Subcutaneous adipose tissue (tissue), 4 donors: Measurements from ENCODE around the gene CHCHD3. TPM values are rescaled to one million over a fixed set of nuclear protein-coding genes. Genes with fewer than 3 reads are reported as not detected.

Experiments
- CTCF ChIP-seq: fragments of 450-650 bp; IDR thresholded peaks from one replicate; pipeline ENCODE4 v1.5.1; 2016; ENCODE audit warnings: low read depth, mild to moderate bottlenecking, control low read depth, antibody characterized with exemption, moderate library complexity
- total RNA-seq, 4 donors: library from RNA; depleted of rRNA; stranded (reverse); fragments of >200 nt; gene quantifications; one replicate each; pipeline ENCODE4 v1.1.0, GENCODE V29; 2016

CHCHD3 gene
- total RNA-seq, 4 donors from 2014 or later, result 44.9 to 69.7 (median 55.8) TPM

GRCh38 chr7:132969520-132969919, 112.4 kb downstream of the CHCHD3 start:
- no peak for TF ChIP-seq CTCF

- TF ChIP-seq CTCF, result no peak
These were observed 115.0 kb downstream of the CHCHD3 start for GRCh38 chr7:132966754-132967469.

- TF ChIP-seq CTCF, result no peak
These were observed 115.9 kb downstream of the CHCHD3 start for GRCh38 chr7:132965951-132966350.

GRCh38 chr7:132964876-132965275, 117.0 kb downstream of the CHCHD3 start:
- TF ChIP-seq CTCF, result no peak

- TF ChIP-seq CTCF, result no peak
These were observed 122.0 kb downstream of the CHCHD3 start for GRCh38 chr7:132959891-132960290.

GRCh38 chr7:132956556-132956955, 125.3 kb downstream of the CHCHD3 start:
- TF ChIP-seq CTCF, result no peak

- TF ChIP-seq CTCF, result no peak
These were observed 128.4 kb downstream of the CHCHD3 start for GRCh38 chr7:132953468-132953867.
